HCT116 (cell line): ENCODE results near the gene LRIG1. TPM values are rescaled to one million over a fixed set of nuclear protein-coding genes. Genes with fewer than 3 reads are reported as not detected.

ENCODE experiments used
- ATAC-seq: fragments of 200-7000 bp; cut with Tn5 transposase; 2 replicates; pipeline ENCODE4 v1.9.1; 2020; ENCODE audit warnings: mild to moderate bottlenecking, moderate library complexity
- BruUV-seq: library from RNA; stranded (reverse); fragments of 400-500 nt; replicated peaks from 2 replicates; lab custom pipeline; 2021; lab: Mats Ljungman, UMichigan
- CTCF ChIA-PET: fragments of 300-600 bp; sonication (Branson Sonifier 250); formaldehyde crosslinking; loops from one replicate; lab custom pipeline; 2021; ENCODE audit warnings: antibody characterized with exemption; lab: Charles Lee
- POLR2A ChIA-PET: fragments of 300-600, 350-600 bp; sonication (Branson Sonifier 250); formaldehyde crosslinking; loops from one replicate; lab custom pipeline; 2021; ENCODE audit warnings: antibody characterized with exemption; lab: Charles Lee
- RAD21 ChIA-PET, 2 experiments: fragments of 300-600 bp; sonication (Branson Sonifier 250); formaldehyde crosslinking; loops; one replicate each; lab custom pipeline; 2023; ENCODE audit warnings: low total read pairs in 2 of 2; ENCODE audit not compliant: uncharacterized antibody in 2 of 2, unreplicated experiment in 2 of 2, low non-redundant PET in 1 of 2; lab: Charles Lee
- DNase-seq: peaks from one replicate; pipeline ENCODE4 v3.0.0-alpha.2; 2010; ENCODE audit warnings: low read depth, low spot score
- H2AFZ ChIP-seq: fragments of 200-600 bp; shearing (Covaris generic), sonication (generic); 2 replicates; pipeline ENCODE4 v1.6.1; 2017; ENCODE audit warnings: low read depth, mixed run types, mixed read lengths, antibody characterized with exemption, low read length; ENCODE audit not compliant: poor library complexity, severe bottlenecking
- H3K27ac ChIP-seq: 2 replicates; pipeline ENCODE4 v1.5.1; 2012; ENCODE audit warnings: low read depth, low read length
- H3K27me3 ChIP-seq: fragments of 200-600 bp; sonication (generic); 2 replicates; pipeline ENCODE4 v1.6.1; 2016; ENCODE audit warnings: mixed run types, low read length, mixed read lengths; ENCODE audit not compliant: insufficient read depth
- H3K36me3 ChIP-seq, 2 experiments: fragments of 200-500 bp in 1 of 2; fragments of 200-600 bp in 1 of 2; sonication (Bioruptor generic) in 1 of 2; sonication (generic) in 1 of 2; 2 replicates each; pipeline versions ENCODE4 v1.5.1 to v1.6.1; 2014 to 2016; ENCODE audit warnings: low read length in 2 of 2, inconsistent platforms in 1 of 2, mixed read lengths in 1 of 2, mixed run types in 1 of 2; ENCODE audit not compliant: insufficient read depth in 2 of 2, control insufficient read depth in 1 of 2
- H3K4me1 ChIP-seq, 2 experiments: fragments of 200-600 bp in 1 of 2; sonication (generic) in 1 of 2; 2 replicates each; pipeline versions ENCODE4 v1.5.1 to v1.6.1; 2012 to 2017; ENCODE audit warnings: low read length in 2 of 2, inconsistent platforms in 1 of 2, mild to moderate bottlenecking in 1 of 2, mixed read lengths in 1 of 2, mixed run types in 1 of 2, moderate library complexity in 1 of 2; ENCODE audit not compliant: insufficient read depth in 2 of 2, control insufficient read depth in 1 of 2
- H3K4me2 ChIP-seq: fragments of 200-600 bp; sonication (generic); 2 replicates; pipeline ENCODE4 v1.6.1; 2017; ENCODE audit warnings: mixed run types, low read length, mixed read lengths
- H3K4me3 ChIP-seq, 2 experiments: fragments of 200-600 bp in 1 of 2; sonication (generic) in 1 of 2; replicated peaks in 1 of 2; 2 replicates each; pipeline ENCODE4 v1.5.1; 2011 to 2016; ENCODE audit warnings: low read length in 2 of 2, control low read depth in 1 of 2, low read depth in 1 of 2, mild to moderate bottlenecking in 1 of 2, mixed read lengths in 1 of 2, mixed run types in 1 of 2
- H3K79me2 ChIP-seq: fragments of 200-600 bp; sonication (generic); 2 replicates; pipeline ENCODE4 v1.6.1; 2017; ENCODE audit warnings: mild to moderate bottlenecking, mixed run types, low read length, moderate library complexity, mixed read lengths; ENCODE audit not compliant: insufficient read depth
- H3K9ac ChIP-seq: fragments of 200-600 bp; sonication (generic); 2 replicates; pipeline ENCODE4 v1.6.1; 2016; ENCODE audit warnings: low read length, mixed read lengths
- H3K9me2 ChIP-seq: fragments of 200-600 bp; sonication (generic), shearing (Covaris generic); 2 replicates; pipeline ENCODE4 v1.6.1; 2017; ENCODE audit warnings: mixed run types, mild to moderate bottlenecking, moderate library complexity; ENCODE audit not compliant: insufficient read depth
- H3K9me3 ChIP-seq, 2 experiments: fragments of 200-500 bp in 1 of 2; fragments of 200-600 bp in 1 of 2; sonication (Bioruptor generic) in 1 of 2; sonication (generic) in 1 of 2; 2 replicates each; pipeline ENCODE4 v1.6.1; 2014 to 2017; ENCODE audit warnings: low read length in 2 of 2, mixed read lengths in 2 of 2, inconsistent platforms in 1 of 2, low read depth in 1 of 2, mild to moderate bottlenecking in 1 of 2, mixed run types in 1 of 2, moderate library complexity in 1 of 2; ENCODE audit not compliant: control insufficient read depth in 1 of 2, insufficient read depth in 1 of 2
- H4K20me1 ChIP-seq: fragments of 200-600 bp; sonication (generic), shearing (Covaris generic); 2 replicates; pipeline ENCODE4 v1.6.1; 2017; ENCODE audit warnings: mixed run types, mild to moderate bottlenecking, moderate library complexity; ENCODE audit not compliant: insufficient read depth
- ATF3 ChIP-seq: IDR thresholded peaks from 2 replicates; pipeline ENCODE4 v1.6.1; 2012
- CBX3 ChIP-seq: IDR thresholded peaks from 2 replicates; pipeline ENCODE4 v1.6.1; 2012; ENCODE audit warnings: low read depth
- CEBPB ChIP-seq: IDR thresholded peaks from 2 replicates; pipeline ENCODE4 v1.6.1; 2012; ENCODE audit warnings: low read depth
- EGR1 ChIP-seq: IDR thresholded peaks from 2 replicates; pipeline ENCODE4 v1.6.1; 2012; ENCODE audit warnings: low read depth
- EZH2 ChIP-seq: fragments of 200-600 bp; sonication (generic); IDR thresholded peaks from 2 replicates; pipeline ENCODE4 v1.6.1; 2017; ENCODE audit warnings: antibody characterized with exemption, mixed run types
- JUND ChIP-seq: IDR thresholded peaks from 2 replicates; pipeline ENCODE4 v1.6.1; 2012
- RAD21 ChIP-seq: IDR thresholded peaks from 2 replicates; pipeline ENCODE4 v1.6.1; 2012; ENCODE audit warnings: low read depth, mild to moderate bottlenecking
- SP1 ChIP-seq: IDR thresholded peaks from 2 replicates; pipeline ENCODE4 v1.6.1; 2012; ENCODE audit warnings: low read depth
- SRF ChIP-seq: IDR thresholded peaks from 2 replicates; pipeline ENCODE4 v1.6.1; 2012; ENCODE audit warnings: low read depth
- TCF7L2 ChIP-seq: IDR thresholded peaks from 2 replicates; pipeline ENCODE4 v1.7.0; 2011; ENCODE audit warnings: borderline replicate concordance, inconsistent platforms; ENCODE audit not compliant: insufficient read depth, insufficient read length; ENCODE audit errors: extremely low read depth
- ZBTB33 ChIP-seq: IDR thresholded peaks from 2 replicates; pipeline ENCODE4 v1.6.1; 2011; ENCODE audit warnings: mild to moderate bottlenecking, low read length, moderate library complexity; ENCODE audit not compliant: insufficient replicate concordance; ENCODE audit errors: extremely low read depth
- ZFX ChIP-seq: fragments of 450-650 bp; IDR thresholded peaks from 2 replicates; pipeline ENCODE4 v1.6.1; 2017
- intact Hi-C: fragments of 100-400 bp; cut with micrococcal nuclease; formaldehyde crosslinking; loops from 2 replicates; pipeline ENCODE4 v1.10.0; 2022
- total RNA-seq: library from RNA; stranded (reverse); gene quantifications from one replicate; pipeline ENCODE4 v1.2.1, GENCODE V29; 2021; ENCODE audit not compliant: unreplicated experiment

LRIG1 gene
- total RNA-seq, 1 experiment from 2014 or later, result 3.1 TPM

GRCh38 chr3:66350601-66351000 lies 150.2 kb downstream of the LRIG1 start:
- ChIA-PET RAD21 (no interaction called here), CTCF (no interaction called here), POLR2A (no interaction called here)

More at GRCh38 chr3:66350601-66351000, 150.2 kb downstream of the LRIG1 start:
- no peaks in the 10 kb centered on the region for H3K79me2 ChIP-seq
- no peaks in the 10 kb centered on the region for H3K4me1 ChIP-seq
- no peaks in the 10 kb centered on the region for H4K20me1 ChIP-seq
- DNase-seq, result no peak
- no peaks in the 10 kb centered on the region for H3K27me3 ChIP-seq
- H3K36me3 ChIP-seq, result no peaks in the 10 kb centered on the region
- H3K9ac ChIP-seq, result no peak overlapping the region
- no peaks in the 10 kb centered on the region for H3K9me3 ChIP-seq
- no peaks in the 10 kb centered on the region for H3K9me2 ChIP-seq
- no peak for ATAC-seq
- BruUV-seq, result no TSS peak
- intact Hi-C loops, result no loop called here
- H2AFZ ChIP-seq, result no peak overlapping the region
- H3K4me2 ChIP-seq, result no peak overlapping the region
- no peak overlapping the region for H3K4me3 ChIP-seq
- no peak overlapping the region for H3K27ac ChIP-seq
- TF ChIP-seq TCF7L2, result no peak
- no peak for TF ChIP-seq EZH2
- no peak for TF ChIP-seq RAD21
- no peak for TF ChIP-seq EGR1
- no peak for TF ChIP-seq CEBPB
- TF ChIP-seq JUND, result no peak
- no peak for TF ChIP-seq ZBTB33
- no peak for TF ChIP-seq CBX3
- no peak for TF ChIP-seq SP1
- no peak for TF ChIP-seq ZFX
- no peak for TF ChIP-seq ATF3
- no peak for TF ChIP-seq SRF
